ENCODE measurements around the gene KCNMA1.

DNA sequence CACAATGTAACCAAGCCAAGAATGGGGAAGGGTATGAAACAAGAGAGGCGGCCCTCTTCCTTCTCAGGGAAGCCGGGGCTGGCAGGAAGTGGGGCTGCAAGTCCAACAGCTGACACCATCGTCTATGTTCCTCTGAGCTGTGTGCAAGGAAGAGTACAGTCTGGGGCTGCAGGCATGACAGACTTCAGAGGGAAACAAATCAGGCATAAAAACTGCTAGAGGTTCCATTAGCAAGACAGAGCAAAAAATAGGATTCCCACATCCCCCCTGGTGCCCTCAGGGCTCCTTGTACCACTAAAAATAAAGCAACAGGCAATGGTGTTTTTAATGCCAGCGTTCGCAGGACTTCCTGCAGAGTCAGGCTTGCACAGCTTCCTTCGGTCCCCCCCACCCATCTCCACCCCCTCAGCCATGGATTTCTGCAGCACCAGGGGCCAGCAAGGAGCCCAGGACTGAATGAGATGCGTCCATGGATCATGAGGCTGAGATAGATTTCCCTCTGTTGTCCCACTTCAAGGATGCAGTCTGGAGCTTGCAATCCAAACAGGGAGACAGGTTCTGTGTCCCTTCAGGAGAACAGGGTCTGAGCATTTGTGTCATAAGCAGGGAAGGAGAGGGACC, 34.6 kb downstream of the KCNMA1 start:
- TF ChIP-seq, protein P1, sequence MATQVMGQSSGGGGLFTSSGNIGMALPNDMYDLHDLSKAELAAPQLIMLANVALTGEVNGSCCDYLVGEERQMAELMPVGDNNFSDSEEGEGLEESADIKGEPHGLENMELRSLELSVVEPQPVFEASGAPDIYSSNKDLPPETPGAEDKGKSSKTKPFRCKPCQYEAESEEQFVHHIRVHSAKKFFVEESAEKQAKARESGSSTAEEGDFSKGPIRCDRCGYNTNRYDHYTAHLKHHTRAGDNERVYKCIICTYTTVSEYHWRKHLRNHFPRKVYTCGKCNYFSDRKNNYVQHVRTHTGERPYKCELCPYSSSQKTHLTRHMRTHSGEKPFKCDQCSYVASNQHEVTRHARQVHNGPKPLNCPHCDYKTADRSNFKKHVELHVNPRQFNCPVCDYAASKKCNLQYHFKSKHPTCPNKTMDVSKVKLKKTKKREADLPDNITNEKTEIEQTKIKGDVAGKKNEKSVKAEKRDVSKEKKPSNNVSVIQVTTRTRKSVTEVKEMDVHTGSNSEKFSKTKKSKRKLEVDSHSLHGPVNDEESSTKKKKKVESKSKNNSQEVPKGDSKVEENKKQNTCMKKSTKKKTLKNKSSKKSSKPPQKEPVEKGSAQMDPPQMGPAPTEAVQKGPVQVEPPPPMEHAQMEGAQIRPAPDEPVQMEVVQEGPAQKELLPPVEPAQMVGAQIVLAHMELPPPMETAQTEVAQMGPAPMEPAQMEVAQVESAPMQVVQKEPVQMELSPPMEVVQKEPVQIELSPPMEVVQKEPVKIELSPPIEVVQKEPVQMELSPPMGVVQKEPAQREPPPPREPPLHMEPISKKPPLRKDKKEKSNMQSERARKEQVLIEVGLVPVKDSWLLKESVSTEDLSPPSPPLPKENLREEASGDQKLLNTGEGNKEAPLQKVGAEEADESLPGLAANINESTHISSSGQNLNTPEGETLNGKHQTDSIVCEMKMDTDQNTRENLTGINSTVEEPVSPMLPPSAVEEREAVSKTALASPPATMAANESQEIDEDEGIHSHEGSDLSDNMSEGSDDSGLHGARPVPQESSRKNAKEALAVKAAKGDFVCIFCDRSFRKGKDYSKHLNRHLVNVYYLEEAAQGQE (IDR thresholded peaks at IDR 0.05; ENCODE audit: low read depth): no peak
- no peak for TF ChIP-seq TAF1 (IDR thresholded peaks at IDR 0.05; ENCODE audit: low read depth)
- TF ChIP-seq, protein P2, sequence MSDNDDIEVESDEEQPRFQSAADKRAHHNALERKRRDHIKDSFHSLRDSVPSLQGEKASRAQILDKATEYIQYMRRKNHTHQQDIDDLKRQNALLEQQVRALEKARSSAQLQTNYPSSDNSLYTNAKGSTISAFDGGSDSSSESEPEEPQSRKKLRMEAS (IDR thresholded peaks at IDR 0.05): no peak
- TF ChIP-seq CEBPB (IDR thresholded peaks at IDR 0.05): no peak
- TF ChIP-seq NFIC (IDR thresholded peaks at IDR 0.05): no peak
- TF ChIP-seq RAD21 (IDR thresholded peaks at IDR 0.05; ENCODE audit: low read depth): no peak
- no peak for TF ChIP-seq EP300 (IDR thresholded peaks at IDR 0.05; ENCODE audit: borderline replicate concordance)
- no peak for TF ChIP-seq YY1 (IDR thresholded peaks at IDR 0.05; ENCODE audit: low read depth)
- TF ChIP-seq EGR1 (IDR thresholded peaks at IDR 0.05): no peak
- no peak for TF ChIP-seq FOXM1 (IDR thresholded peaks at IDR 0.05; ENCODE audit: borderline replicate concordance, low read depth)

Measured in Ishikawa (cell line).